GM10266 (cell line): Measurements from ENCODE around the gene IMPACT.

Source experiments
- DNase-seq: peaks from one replicate; pipeline ENCODE4 v3.0.0; 2012; ENCODE audit errors: extremely low spot score
- CTCF ChIP-seq: IDR thresholded peaks from 2 replicates; pipeline ENCODE4 v1.5.1; 2012; ENCODE audit warnings: mild to moderate bottlenecking, low read depth; ENCODE audit not compliant: control insufficient read depth, insufficient read depth; ENCODE audit errors: missing control alignments

IMPACT gene

GRCh38 chr18:24420551-24420950 lies 5.9 kb upstream of the IMPACT start:
- no peak for DNase-seq
- no peak for TF ChIP-seq CTCF

- DNase-seq: no peak
- no peak for TF ChIP-seq CTCF
Measured at GRCh38 chr18:24421831-24422230, 4.6 kb upstream of the IMPACT start.

- TF ChIP-seq CTCF: no peak
- no peak for DNase-seq
Measured at GRCh38 chr18:24426073-24426397, 435 bp upstream of the IMPACT start.

- no peak for DNase-seq
- no peak for TF ChIP-seq CTCF
Measured at GRCh38 chr18:24427484-24427883, 1.0 kb downstream of the IMPACT start.

GRCh38 chr18:24428709-24429108 lies 2.2 kb downstream of the IMPACT start:
- no peak for TF ChIP-seq CTCF
- DNase-seq: no peak

- no peak for DNase-seq
- TF ChIP-seq CTCF: no peak
Measured at GRCh38 chr18:24429188-24429587, 2.7 kb downstream of the IMPACT start.

- no peak for DNase-seq
- TF ChIP-seq CTCF: no peak
Measured at GRCh38 chr18:24432618-24433017, 6.1 kb downstream of the IMPACT start.
